Nephron (organoid): ENCODE data around the gene WDR49.

ENCODE experiments used
- H3K27ac Mint-ChIP-seq, 3 experiments: 2 replicates each; pipeline ENCODE4 v1.8.0; 2020; ENCODE audit warnings: mixed read lengths in 3 of 3, mild to moderate bottlenecking in 2 of 3, moderate library complexity in 1 of 3
- H3K27me3 Mint-ChIP-seq: 2 replicates; pipeline ENCODE4 v1.8.0; 2021; ENCODE audit warnings: low read depth, mild to moderate bottlenecking, moderate library complexity, mixed read lengths
- H3K36me3 Mint-ChIP-seq: 2 replicates; pipeline ENCODE4 v1.8.0; 2020; ENCODE audit warnings: low read depth, mixed read lengths
- H3K4me1 Mint-ChIP-seq: 2 replicates; pipeline ENCODE4 v1.8.0; 2020; ENCODE audit warnings: mixed read lengths
- H3K4me3 Mint-ChIP-seq, 3 experiments: 2 replicates each; pipeline ENCODE4 v1.8.0; 2020; ENCODE audit warnings: mild to moderate bottlenecking in 3 of 3, mixed read lengths in 3 of 3, moderate library complexity in 2 of 3
- H3K9me3 Mint-ChIP-seq: 2 replicates; pipeline ENCODE4 v1.8.0; 2020; ENCODE audit warnings: mixed read lengths
- TF ChIP-seq, protein P1 (sequence below), 3 experiments: fragments of 200-600 bp; sonication (generic); IDR thresholded peaks; one replicate each; pipeline ENCODE4 v1.5.0; 2021; ENCODE audit warnings: antibody characterized with exemption in 3 of 3; ENCODE audit not compliant: unreplicated experiment in 3 of 3

Gene WDR49

DNA sequence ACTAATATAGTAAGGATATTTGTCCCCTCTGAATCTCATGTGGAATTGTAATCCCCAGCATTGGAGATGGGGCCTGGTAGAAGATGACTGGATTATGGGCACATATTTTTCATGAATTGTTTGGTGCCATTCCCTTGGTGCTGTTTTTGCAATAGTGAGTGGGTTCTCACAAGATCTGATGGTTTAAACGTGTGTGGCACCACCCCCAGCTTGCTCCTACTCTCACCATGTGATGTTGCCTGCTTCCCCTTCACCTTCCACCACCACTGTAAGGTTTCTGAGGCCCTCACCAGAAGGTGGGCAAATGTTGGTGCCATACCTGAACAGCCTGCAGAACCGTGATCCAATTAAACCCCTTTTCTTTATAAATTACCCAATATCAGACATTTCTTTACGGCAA lies 151.8 kb downstream of the WDR49 start:
- Mint-ChIP-seq H3K27ac (no peak overlapping the region), H3K4me3 (no peak overlapping the region), H3K4me1 (peaks cover 17% of the 10 kb centered on the region), H3K27me3 (no peaks in the 10 kb centered on the region), H3K36me3 (no peaks in the 10 kb centered on the region), H3K9me3 (no peaks in the 10 kb centered on the region)
- TF ChIP-seq, protein P1, sequence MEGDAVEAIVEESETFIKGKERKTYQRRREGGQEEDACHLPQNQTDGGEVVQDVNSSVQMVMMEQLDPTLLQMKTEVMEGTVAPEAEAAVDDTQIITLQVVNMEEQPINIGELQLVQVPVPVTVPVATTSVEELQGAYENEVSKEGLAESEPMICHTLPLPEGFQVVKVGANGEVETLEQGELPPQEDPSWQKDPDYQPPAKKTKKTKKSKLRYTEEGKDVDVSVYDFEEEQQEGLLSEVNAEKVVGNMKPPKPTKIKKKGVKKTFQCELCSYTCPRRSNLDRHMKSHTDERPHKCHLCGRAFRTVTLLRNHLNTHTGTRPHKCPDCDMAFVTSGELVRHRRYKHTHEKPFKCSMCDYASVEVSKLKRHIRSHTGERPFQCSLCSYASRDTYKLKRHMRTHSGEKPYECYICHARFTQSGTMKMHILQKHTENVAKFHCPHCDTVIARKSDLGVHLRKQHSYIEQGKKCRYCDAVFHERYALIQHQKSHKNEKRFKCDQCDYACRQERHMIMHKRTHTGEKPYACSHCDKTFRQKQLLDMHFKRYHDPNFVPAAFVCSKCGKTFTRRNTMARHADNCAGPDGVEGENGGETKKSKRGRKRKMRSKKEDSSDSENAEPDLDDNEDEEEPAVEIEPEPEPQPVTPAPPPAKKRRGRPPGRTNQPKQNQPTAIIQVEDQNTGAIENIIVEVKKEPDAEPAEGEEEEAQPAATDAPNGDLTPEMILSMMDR (IDR thresholded peaks at IDR 0.05; ENCODE audit: unreplicated experiment in 3 of 3), result no peak

DNA sequence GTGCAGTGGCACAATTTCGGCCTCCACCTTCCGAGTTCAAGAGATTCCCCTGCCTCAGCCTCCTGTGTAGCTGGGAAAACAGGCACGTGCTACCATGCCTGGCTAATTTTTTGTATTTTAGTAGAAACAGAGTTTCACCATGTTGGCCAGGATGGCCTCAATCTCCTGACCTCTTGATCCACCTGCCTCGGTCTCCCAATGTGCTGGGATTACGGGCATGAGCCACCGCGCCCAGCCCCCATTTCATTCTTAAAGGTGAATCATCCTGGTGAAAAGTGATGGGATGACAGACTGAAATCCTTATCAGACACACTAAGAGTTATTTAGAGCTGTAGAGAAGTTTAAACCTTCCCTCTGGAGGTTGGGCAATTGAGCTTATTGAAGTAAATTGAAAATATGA lies 155.8 kb downstream of the WDR49 start:
- H3K4me1 Mint-ChIP-seq, result peaks cover 23% of the 10 kb centered on the region
- H3K9me3 Mint-ChIP-seq, result no peaks in the 10 kb centered on the region
- TF ChIP-seq, protein P1 (IDR thresholded peaks at IDR 0.05; ENCODE audit: unreplicated experiment in 3 of 3), result no peak
- no peaks in the 10 kb centered on the region for H3K27me3 Mint-ChIP-seq
- no peak overlapping the region for H3K27ac Mint-ChIP-seq
- no peaks in the 10 kb centered on the region for H3K36me3 Mint-ChIP-seq
- H3K4me3 Mint-ChIP-seq, result no peak overlapping the region

DNA sequence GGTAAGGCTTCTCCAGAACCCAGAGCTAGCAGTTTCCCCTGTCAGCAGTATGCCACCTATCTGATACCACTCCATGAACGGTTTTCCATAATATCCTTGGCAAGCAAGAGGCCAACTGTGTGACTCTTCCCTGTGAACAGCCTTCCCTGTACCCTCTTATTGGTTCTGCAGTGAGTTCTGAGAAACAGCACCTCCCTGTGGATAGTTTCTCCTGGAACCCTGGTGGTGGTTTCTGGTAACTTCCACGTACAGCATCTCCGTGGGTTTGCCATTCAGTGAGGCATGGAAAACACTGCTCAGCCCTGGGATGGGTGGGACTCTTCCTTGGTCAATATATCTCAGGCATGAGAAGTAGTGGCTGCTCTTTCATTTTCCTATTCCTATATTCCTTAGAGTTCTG lies 160.5 kb downstream of the WDR49 start:
- peaks cover 15% of the 10 kb centered on the region for H3K4me1 Mint-ChIP-seq
- TF ChIP-seq, protein P1 (IDR thresholded peaks at IDR 0.05; ENCODE audit: unreplicated experiment in 3 of 3), result no peak
- H3K9me3 Mint-ChIP-seq, result no peaks in the 10 kb centered on the region
- H3K4me3 Mint-ChIP-seq, result no peak overlapping the region
- H3K27ac Mint-ChIP-seq, result no peak overlapping the region
- no peaks in the 10 kb centered on the region for H3K27me3 Mint-ChIP-seq
- no peaks in the 10 kb centered on the region for H3K36me3 Mint-ChIP-seq

DNA sequence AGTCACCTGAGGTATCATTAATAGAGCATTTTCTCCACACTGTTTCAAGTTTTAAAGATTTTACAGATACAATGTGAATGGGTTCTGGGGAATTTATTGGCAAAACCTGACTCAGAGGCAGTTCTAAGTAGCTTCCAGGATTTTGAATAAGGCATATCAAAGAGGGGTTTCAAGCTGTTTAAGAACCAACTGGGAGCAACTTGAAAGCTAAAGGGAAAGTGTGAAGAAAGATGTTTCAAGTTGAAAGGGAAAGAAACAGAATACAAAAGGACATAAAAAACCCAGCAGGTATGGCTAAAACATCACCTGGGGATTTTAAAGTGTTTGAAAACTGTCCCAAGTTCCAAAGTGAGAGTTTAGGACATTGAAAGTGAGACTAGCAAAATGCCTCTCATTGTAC lies 162.1 kb downstream of the WDR49 start:
- TF ChIP-seq, protein P1 (IDR thresholded peaks at IDR 0.05; ENCODE audit: unreplicated experiment in 3 of 3), result no peak
- Mint-ChIP-seq H3K27me3 (no peaks in the 10 kb centered on the region), H3K9me3 (peaks cover 3% of the 10 kb centered on the region), H3K4me1 (peaks cover 15% of the 10 kb centered on the region), H3K27ac (no peak overlapping the region), H3K4me3 (no peak overlapping the region), H3K36me3 (no peaks in the 10 kb centered on the region)

DNA sequence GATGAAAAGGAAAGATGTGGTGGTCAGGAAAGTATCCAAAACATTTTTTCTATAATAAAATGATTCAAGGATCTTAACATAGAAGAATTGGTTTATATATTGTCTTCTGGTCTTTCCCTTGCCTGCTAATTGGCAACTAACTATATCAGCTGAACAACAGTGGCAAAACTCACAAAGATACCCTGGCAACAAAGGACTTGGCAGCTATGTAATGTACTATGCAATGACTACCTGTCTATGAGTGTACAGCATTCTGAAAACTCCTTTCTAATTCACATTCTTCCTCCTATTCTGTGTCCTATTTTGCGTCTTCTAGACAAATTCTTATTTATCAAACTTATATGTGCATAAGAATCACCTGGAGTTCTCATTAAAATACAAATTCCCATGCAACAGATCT lies 164.2 kb downstream of the WDR49 start:
- TF ChIP-seq, protein P1 (IDR thresholded peaks at IDR 0.05; ENCODE audit: unreplicated experiment in 3 of 3), result no peak
- no peaks in the 10 kb centered on the region for H3K36me3 Mint-ChIP-seq
- no peak overlapping the region for H3K4me3 Mint-ChIP-seq
- H3K9me3 Mint-ChIP-seq, result peaks cover 5% of the 10 kb centered on the region
- no peaks in the 10 kb centered on the region for H3K27me3 Mint-ChIP-seq
- H3K27ac Mint-ChIP-seq, result no peak overlapping the region
- peaks cover 13% of the 10 kb centered on the region for H3K4me1 Mint-ChIP-seq

DNA sequence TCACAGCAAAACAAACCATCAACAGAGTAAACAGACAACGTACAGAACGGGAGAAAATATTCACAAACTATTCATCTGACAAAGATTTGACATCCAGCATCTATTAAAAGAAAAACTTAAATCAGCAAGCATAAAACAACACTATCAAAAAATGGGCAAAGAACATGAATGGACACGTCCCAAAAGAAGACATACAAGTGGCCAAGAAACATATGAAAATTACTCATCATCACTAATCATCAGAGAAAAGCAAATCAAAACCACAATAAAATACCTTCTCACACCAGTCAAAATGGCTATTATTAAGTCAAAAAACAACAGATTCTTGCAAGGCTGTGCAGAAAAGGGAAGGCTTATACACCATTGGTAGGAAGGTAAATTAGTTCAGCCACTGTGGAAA lies 166.2 kb downstream of the WDR49 start:
- Mint-ChIP-seq H3K4me1 (peaks cover 9% of the 10 kb centered on the region), H3K4me3 (no peak overlapping the region), H3K27me3 (no peaks in the 10 kb centered on the region), H3K36me3 (no peaks in the 10 kb centered on the region), H3K9me3 (peaks cover 5% of the 10 kb centered on the region), H3K27ac (no peak overlapping the region)
- TF ChIP-seq, protein P1 (IDR thresholded peaks at IDR 0.05; ENCODE audit: unreplicated experiment in 3 of 3), result no peak
